ENCODE measurements around the gene ROPN1L. TPM values are rescaled to one million over a fixed set of nuclear protein-coding genes. Genes with fewer than 3 reads are reported as not detected.

Gene ROPN1L
- total and polyA plus RNA-seq, 2 of the 8 experiments (the other 6 are each of a cell fraction or from before 2014, with no cell fraction given), result 0.24 to 0.73 TPM

GRCh38 chr5:10478436-10478835 lies 36.8 kb downstream of the ROPN1L start (continued):
- no peak for TF ChIP-seq RNF2 (IDR thresholded peaks at IDR 0.05; ENCODE audit: borderline replicate concordance, low read depth, low read length, missing control alignments, poor library complexity, severe bottlenecking)
- TF ChIP-seq HDAC2 (IDR thresholded peaks at IDR 0.05; ENCODE audit: borderline replicate concordance in 1 of 2, low read depth in 2 of 2, low read length in 2 of 2), result no peak
- no peak for TF ChIP-seq EGR1 (IDR thresholded peaks at IDR 0.05; ENCODE audit: borderline replicate concordance, low read depth, low read length)
- TF ChIP-seq ASH2L (IDR thresholded peaks at IDR 0.05; ENCODE audit: low read length), result no peak
- no peak for TF ChIP-seq ZNF274 (IDR thresholded peaks at IDR 0.05; ENCODE audit: borderline replicate concordance, extremely low read depth, low read length)
- TF ChIP-seq KDM1A (IDR thresholded peaks at IDR 0.05; ENCODE audit: borderline replicate concordance, low read length), result no peak
- TF ChIP-seq SP1 (IDR thresholded peaks at IDR 0.05; ENCODE audit: low read depth, low read length), result no peak

All from H1 (cell line).